GM12878 (cell line): ENCODE measurements around the gene SUMF1. TPM values are rescaled to one million over a fixed set of nuclear protein-coding genes. Genes with fewer than 3 reads are reported as not detected.

ENCODE experiments used
- ATAC-seq: fragments of 200-7000 bp; cut with Tn5 transposase; 3 replicates; pipeline ENCODE4 v1.9.1; 2020; ENCODE audit warnings: mild to moderate bottlenecking, moderate library complexity
- BruUV-seq: library from RNA; stranded (reverse); fragments of 400-500 nt; replicated peaks from 2 replicates; lab custom pipeline; 2021; lab: Mats Ljungman, UMichigan
- CTCF ChIA-PET: fragments of 300-600 bp; sonication (Branson Sonifier 250); formaldehyde crosslinking; extraction: SDS; loops from one replicate; lab custom pipeline; 2021; ENCODE audit warnings: inconsistent platforms; lab: Yijun Ruan, JAX
- POLR2A ChIA-PET: fragments of 350-600 bp; formaldehyde crosslinking; extraction: SDS; loops from one replicate; lab custom pipeline; 2021; ENCODE audit warnings: inconsistent platforms; lab: Charles Lee
- RAD21 ChIA-PET: fragments of 300-600 bp; sonication (Branson Sonifier 250); formaldehyde crosslinking; loops from one replicate; lab custom pipeline; 2023; ENCODE audit warnings: antibody characterized with exemption; ENCODE audit not compliant: unreplicated experiment; lab: Charles Lee
- SMC1A ChIA-PET: fragments of 300-600 bp; sonication (Branson Sonifier 250); formaldehyde crosslinking; loops from one replicate; lab custom pipeline; 2023; ENCODE audit not compliant: unreplicated experiment, uncharacterized antibody; lab: Charles Lee
- DNase-seq: peaks from one replicate; pipeline ENCODE4 v3.0.0-alpha.2; 2011; ENCODE audit warnings: low read depth, low spot score
- FAIRE-seq: peaks from 3 replicates; lab custom pipeline; 2011; peaks lifted over from hg19 to GRCh38; lab: Jason Lieb, UNC
- H2AFZ ChIP-seq: 2 replicates; pipeline ENCODE4 v1.6.0; 2011; ENCODE audit warnings: low read depth, low read length, control low read depth; ENCODE audit not compliant: control insufficient read depth
- H3K27ac ChIP-seq: 2 replicates; pipeline ENCODE4 v1.5.1; 2011; ENCODE audit warnings: control low read depth; ENCODE audit not compliant: control insufficient read depth, insufficient read depth
- H3K27me3 ChIP-seq, 2 experiments: replicated peaks in 1 of 2; 2 replicates each; pipeline versions ENCODE4 v1.6.0 to v1.6.1; 2011; ENCODE audit warnings: low read length in 1 of 2; ENCODE audit not compliant: control insufficient read depth in 2 of 2, insufficient read depth in 2 of 2
- H3K36me3 ChIP-seq, 2 experiments: 2 replicates each; pipeline ENCODE4 v1.5.1; 2011; ENCODE audit warnings: low read length in 1 of 2; ENCODE audit not compliant: control insufficient read depth in 2 of 2, insufficient read depth in 2 of 2
- H3K4me1 ChIP-seq: 2 replicates; pipeline ENCODE4 v1.6.1; 2011; ENCODE audit warnings: mild to moderate bottlenecking, low read length, moderate library complexity, mixed read lengths; ENCODE audit not compliant: control insufficient read depth, insufficient read depth
- H3K4me2 ChIP-seq: 2 replicates; pipeline ENCODE4 v1.6.0; 2011; ENCODE audit warnings: control low read depth; ENCODE audit not compliant: control insufficient read depth, insufficient read depth
- H3K4me3 ChIP-seq: fragments of 200-600 bp; sonication (generic); 2 replicates; pipeline ENCODE4 v1.5.1; 2016
- H3K79me2 ChIP-seq: 2 replicates; pipeline ENCODE4 v1.6.0; 2011; ENCODE audit warnings: low read length; ENCODE audit not compliant: control insufficient read depth, insufficient read depth
- H3K9ac ChIP-seq: 2 replicates; pipeline ENCODE4 v1.8.0; 2011; ENCODE audit warnings: low read length, control low read depth, mixed read lengths; ENCODE audit not compliant: control insufficient read depth, insufficient read depth
- H3K9me3 ChIP-seq: replicated peaks from 3 replicates; pipeline ENCODE4 v1.5.1; 2011; ENCODE audit warnings: mild to moderate bottlenecking, low read length; ENCODE audit not compliant: control insufficient read depth, insufficient read depth
- H4K20me1 ChIP-seq: 2 replicates; pipeline ENCODE4 v1.6.0; 2011; ENCODE audit not compliant: control insufficient read depth, insufficient read depth
- BCL3 ChIP-seq: IDR thresholded peaks from 2 replicates; pipeline ENCODE4 v1.6.1; 2011; ENCODE audit warnings: borderline replicate concordance, low read depth, mild to moderate bottlenecking, moderate library complexity, low read length; ENCODE audit not compliant: insufficient read depth, poor library complexity, severe bottlenecking
- CHD4 ChIP-seq: fragments of 200-600 bp; sonication (generic); IDR thresholded peaks from 2 replicates; pipeline ENCODE4 v1.6.1; 2016; ENCODE audit warnings: mild to moderate bottlenecking
- E2F4 ChIP-seq: IDR thresholded peaks from 2 replicates; pipeline ENCODE4 v1.6.1; 2012; ENCODE audit warnings: low read depth, low read length, improper control_type of control experiment
- ELK1 ChIP-seq: IDR thresholded peaks from 2 replicates; pipeline ENCODE4 v1.6.1; 2012; ENCODE audit warnings: low read depth, low read length, improper control_type of control experiment
- EP300 ChIP-seq, 2 experiments: fragments of 150-350 bp in 1 of 2; IDR thresholded peaks; 2 replicates each; pipeline ENCODE4 v1.6.1; 2011 to 2012; ENCODE audit warnings: low read depth in 2 of 2, low read length in 2 of 2, borderline replicate concordance in 1 of 2, improper control_type of control experiment in 1 of 2, inconsistent platforms in 1 of 2; ENCODE audit not compliant: control insufficient read depth in 1 of 2
- PRDM15 ChIP-seq: fragments of 450-650 bp; formaldehyde crosslinking; IDR thresholded peaks from 2 replicates; pipeline ENCODE4 v1.4.0; 2020; ENCODE audit warnings: mild to moderate bottlenecking, moderate library complexity
- RBBP5 ChIP-seq: fragments of 200-600 bp; sonication (generic); conservative IDR thresholded peaks from 2 replicates; pipeline ENCODE4 v1.6.1; 2016
- SMC3 ChIP-seq: IDR thresholded peaks from 2 replicates; pipeline ENCODE4 v1.6.1; 2011; ENCODE audit warnings: low read length, improper control_type of control experiment, borderline replicate concordance
- STAT3 ChIP-seq: IDR thresholded peaks from 2 replicates; pipeline ENCODE4 v1.6.1; 2011; ENCODE audit warnings: low read depth, low read length, improper control_type of control experiment
- USF1 ChIP-seq: IDR thresholded peaks from 2 replicates; pipeline ENCODE4 v1.6.1; 2011; ENCODE audit warnings: borderline replicate concordance, low read depth, mild to moderate bottlenecking, moderate library complexity, mixed read lengths, low read length; ENCODE audit not compliant: insufficient read depth; ENCODE audit errors: extremely low read length
- YBX1 ChIP-seq: fragments of 450-650 bp; IDR thresholded peaks from 2 replicates; pipeline ENCODE4 v1.6.1; 2016; ENCODE audit warnings: antibody characterized with exemption
- WGBS: methylation state at CpG from one replicate; pipeline ENCODE4 v1.1.6; 2016; ENCODE audit warnings: low lambda C conversion rate; ENCODE audit not compliant: insufficient replicate concordance, insufficient coverage; ENCODE audit errors: missing lambda C conversion rate; 5-methylcytosine and 5-hydroxymethylcytosine counted together
- in situ Hi-C: fragments of 300-500 bp; cut with MboI; formaldehyde crosslinking; loops from 9 replicates; pipeline ENCODE4 v1.14.3; 2018; ENCODE audit warnings: mixed read lengths
- intact Hi-C: fragments of 100-400 bp; cut with micrococcal nuclease; formaldehyde crosslinking; loops from one replicate; pipeline ENCODE4 v1.14.2; 2022; ENCODE audit not compliant: unreplicated experiment
- polyA plus RNA-seq, 11 experiments: library from polyadenylated mRNA; depleted of rRNA in 4 of 11; unstranded in 6 of 11; stranded (reverse) in 5 of 11; fragments of >200 nt; fragmentation: Nextera tagmentation in 4 of 11; fragmentation: Illumina TruSeq in 1 of 11; extraction: Ambion mirVana in 4 of 11; extraction: Trizol in 1 of 11; gene quantifications; 1 replicate in 1 of 11; 2 replicates in 10 of 11; pipeline versions ENCODE4 v1.2.1 to v1.2.3, GENCODE V29; 2011 to 2016; ENCODE audit warnings: inconsistent platforms in 2 of 11, missing spikeins in 2 of 11, low read depth in 1 of 11
- total RNA-seq, 4 experiments: library from RNA; depleted of rRNA in 3 of 4; stranded (reverse); fragments of >200 nt in 3 of 4; fragmentation: Illumina TruSeq in 1 of 4; extraction: Trizol in 1 of 4; gene quantifications; 2 replicates each; pipeline versions ENCODE4 v1.2.1 to v1.2.3, GENCODE V29; 2013 to 2021

SUMF1 gene
- total and polyA plus RNA-seq, 10 of the 15 experiments (the other 5 are each of a cell fraction or from before 2014, with no cell fraction given) = 3.2 to 14.3 (median 8.5) TPM

GRCh38 chr3:4362523-4362922 is 104.5 kb downstream of the SUMF1 start:
- Histone ChIP-seq H3K27ac (no peak overlapping the region), H3K36me3 (no peaks in the 10 kb centered on the region; a peak in 1 of 4 replicates), H3K27me3 (no peaks in the 10 kb centered on the region), H2AFZ (no peak overlapping the region), H3K4me3 (no peak overlapping the region), H3K4me1 (no peaks in the 10 kb centered on the region), H3K9me3 (no peaks in the 10 kb centered on the region; the same call in 2 of the 3 replicates), H4K20me1 (no peaks in the 10 kb centered on the region), H3K9ac (no peak overlapping the region), H3K79me2 (no peaks in the 10 kb centered on the region), H3K4me2 (no peak overlapping the region)
- DNase-seq (no peak), ATAC-seq (no peak), FAIRE-seq (no peak)
- RAD21 ChIA-PET = no interaction called here
- in situ Hi-C loops (no loop called here), intact Hi-C loops (no loop called here)
- BruUV-seq = no TSS peak
- SMC1A ChIA-PET = no interaction called here
- POLR2A ChIA-PET = no interaction called here
- CTCF ChIA-PET = no interaction called here
- 97% methylated on average over 2 of the region's 2 CpGs for WGBS
- TF ChIP-seq BCL3 = no peak
- TF ChIP-seq RBBP5 = no peak
- no peak for TF ChIP-seq EP300 (IDR thresholded peaks at IDR 0.05; ENCODE audit: borderline replicate concordance in 1 of 2, control insufficient read depth in 1 of 2, low read depth in 2 of 2, low read length in 2 of 2)
- no peak for TF ChIP-seq SMC3
- TF ChIP-seq STAT3 = no peak
- no peak for TF ChIP-seq YBX1
- no peak for TF ChIP-seq USF1
- no peak for TF ChIP-seq E2F4
- TF ChIP-seq CHD4 = no peak
- no peak for TF ChIP-seq PRDM15 (CRISPR knock-in tag)
- TF ChIP-seq ELK1 = no peak
